Right lobe of liver (tissue), 6 donors: Measurements from ENCODE around the gene TMEM131L. TPM values are rescaled to one million over a fixed set of nuclear protein-coding genes. Genes with fewer than 3 reads are reported as not detected.

Experiments
- ATAC-seq, 4 donors: fragments of 200-7000 bp; cut with Tn5 transposase; one replicate each; pipeline ENCODE4 v1.9.1; 2020; ENCODE audit warnings: mild to moderate bottlenecking in 4 of 4, moderate library complexity in 4 of 4
- DNase-seq, 3 donors: peaks; one replicate each; pipeline ENCODE4 v3.0.0-alpha.2; 2020
- H3K27ac ChIP-seq, 3 donors: fragments of 200-600 bp; one replicate each; pipeline ENCODE4 v1.8.0; 2022
- H3K27me3 ChIP-seq, 2 donors: fragments of 200-600 bp; one replicate each; pipeline ENCODE4 v1.8.0; 2022
- H3K36me3 ChIP-seq, 4 donors: fragments of 200-600 bp; sonication (generic) in 1 of 4; one replicate each; pipeline versions ENCODE4 v1.5.1 to v1.8.0; 2017 to 2022; ENCODE audit warnings: control low read depth in 1 of 4
- H3K4me1 ChIP-seq, 4 donors: fragments of 200-600 bp; sonication (generic) in 1 of 4; one replicate each; pipeline versions ENCODE4 v1.5.1 to v1.8.0; 2017 to 2022; ENCODE audit warnings: control low read depth in 1 of 4
- H3K4me3 ChIP-seq, 3 donors: fragments of 200-600 bp; one replicate each; pipeline ENCODE4 v1.8.0; 2022
- H3K9me3 ChIP-seq, 4 donors: fragments of 200-600 bp; sonication (generic) in 1 of 4; one replicate each; pipeline versions ENCODE4 v1.5.1 to v1.8.0; 2017 to 2022; ENCODE audit warnings: control low read depth in 1 of 4
- CTCF ChIP-seq, 4 donors: fragments of 200-600 bp in 3 of 4; fragments of 450-650 bp in 1 of 4; IDR thresholded peaks; one replicate each; pipeline versions ENCODE4 v1.5.1 to v1.8.0; 2016 to 2022; ENCODE audit warnings: antibody characterized with exemption in 4 of 4, mild to moderate bottlenecking in 2 of 4
- POLR2A ChIP-seq: fragments of 450-650 bp; IDR thresholded peaks from one replicate; pipeline ENCODE4 v1.6.1; 2017; ENCODE audit warnings: antibody characterized with exemption, mild to moderate bottlenecking
- WGBS: methylation state at CpG from one replicate; pipeline ENCODE4 v1.1.6; 2018; ENCODE audit warnings: low coverage, low lambda C conversion rate; ENCODE audit not compliant: insufficient coverage; ENCODE audit errors: missing lambda C conversion rate; 5-methylcytosine and 5-hydroxymethylcytosine counted together
- intact Hi-C, 2 donors: fragments of 100-400 bp; cut with DNase I; formaldehyde crosslinking; loops; one replicate each; pipeline versions ENCODE4 v1.11.2 to v1.14.1; 2022
- total RNA-seq, 6 experiments: library from RNA; depleted of rRNA in 2 of 6; stranded (reverse); fragments of >200 nt in 2 of 6; fragmentation: NEBNext Ultra II Directional in 3 of 6; extraction: Animal tissue kit (Norgen Biotek cat#: 25700) in 3 of 6; gene quantifications; one replicate each; pipeline versions ENCODE4 v1.1.0 to v1.2.4, GENCODE V29; 2016 to 2023
- donor health status: DM: no; HTN: yes; CAD: no.
- donor health status: DM: no; HTN: no; CAD: no.
- donor health status: DM: no; HTN: no; CAD: no.
- donor health status: DM: no; HTN: yes; CAD: no.
- donor health status: DM: no; HTN: yes; CAD: no.

TMEM131L gene
- total RNA-seq, 6 experiments from 2014 or later, result 13.2 to 19.6 (median 14.8) TPM

- TF ChIP-seq CTCF (IDR thresholded peaks at IDR 0.05) (no peak), POLR2A (no peak)
- intact Hi-C loops, result no loop called here
- Histone ChIP-seq H3K4me1 (peaks cover 0 to 17% (median 4%) of the 10 kb centered on the region in 4 donors), H3K27me3 (no peaks in the 10 kb centered on the region), H3K36me3 (no peaks in the 10 kb centered on the region), H3K4me3 (no peak overlapping the region), H3K9me3 (no peaks in the 10 kb centered on the region), H3K27ac (peak overlapping the region; percentile 34 to 72 (median 41))
- ATAC-seq (peak in 3 of 4 donors; percentile 5 to 34 (median 33)), DNase-seq (no peak)
- WGBS, result 44% methylated on average over 5 of the region's 11 CpGs
Observed at GRCh38 chr4:153652051-153652784, 186.1 kb downstream of the TMEM131L start.

DNA sequence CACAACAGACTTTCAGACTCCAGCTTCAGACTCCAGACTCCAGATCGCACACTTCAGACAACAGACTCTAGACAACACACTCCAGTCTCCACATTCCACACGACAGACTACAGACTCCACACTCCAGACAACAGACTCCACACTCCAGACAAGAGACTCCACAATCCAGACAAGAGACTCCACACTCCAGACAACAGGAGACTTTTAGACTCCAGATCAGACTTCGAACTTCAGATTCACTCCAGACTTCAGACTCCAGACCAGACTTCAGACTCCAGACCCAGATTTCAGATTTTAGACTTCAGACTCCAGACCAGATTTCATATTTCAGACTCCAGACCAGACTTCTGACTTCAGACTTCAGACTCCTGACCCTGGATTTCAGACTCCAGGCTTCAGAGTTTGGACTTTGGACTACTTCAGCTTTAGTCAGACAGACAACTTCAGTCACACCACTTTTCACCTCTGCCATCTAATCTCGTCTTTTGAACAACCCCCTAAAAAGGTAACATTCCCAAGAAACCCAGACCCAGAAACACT is 188.9 kb downstream of the TMEM131L start:
- no peak overlapping the region for H3K4me3 ChIP-seq
- no peak for TF ChIP-seq POLR2A
- 33% methylated on average over 2 of the region's 4 CpGs for WGBS
- intact Hi-C loops, result no loop called here
- peak overlapping the region; percentile 41 to 56 (median 42) for H3K27ac ChIP-seq
- ATAC-seq (no peak), DNase-seq (no peak)
- H3K27me3 ChIP-seq, result no peaks in the 10 kb centered on the region
- no peaks in the 10 kb centered on the region for H3K9me3 ChIP-seq
- H3K36me3 ChIP-seq, result no peaks in the 10 kb centered on the region
- peaks cover 0 to 20% (median 4%) of the 10 kb centered on the region in 4 donors for H3K4me1 ChIP-seq

DNA sequence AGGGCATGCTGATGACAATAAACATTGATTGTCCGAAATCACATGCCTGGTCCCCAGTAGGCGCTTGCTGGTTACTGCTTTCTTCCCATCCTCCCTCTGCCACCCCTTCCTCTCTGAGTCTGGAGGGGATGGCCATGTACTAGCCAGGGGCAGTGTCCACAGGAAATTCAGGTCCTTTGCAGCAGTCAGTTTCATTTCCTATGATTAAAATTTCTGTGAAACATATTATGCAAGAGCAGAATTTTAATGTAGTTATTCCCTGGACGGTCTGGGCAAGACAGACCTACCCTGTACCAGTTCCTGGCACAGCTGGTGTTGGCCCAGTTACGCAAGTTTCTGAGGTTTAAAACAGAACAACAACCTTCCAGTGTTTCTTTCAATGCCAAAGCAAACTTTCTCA is 189.8 kb downstream of the TMEM131L start:
- Histone ChIP-seq H3K27me3 (no peaks in the 10 kb centered on the region), H3K4me3 (peak overlapping the region in 1 of 3 donors; percentile 19), H3K9me3 (no peaks in the 10 kb centered on the region), H3K27ac (peak overlapping the region; percentile 41 to 56 (median 42)), H3K4me1 (peaks cover 0 to 20% (median 4%) of the 10 kb centered on the region in 4 donors), H3K36me3 (no peaks in the 10 kb centered on the region)
- intact Hi-C loops, result no loop called here
- 24% methylated on average over 4 of the region's 4 CpGs for WGBS
- ATAC-seq (peak; percentile 79 to 92 (median 82)), DNase-seq (peak; percentile 62 to 77 (median 76))
- TF ChIP-seq CTCF (IDR thresholded peaks at IDR 0.05) (no peak), POLR2A (peak; percentile 42)

- DNase-seq (no peak), ATAC-seq (peak; percentile 51 to 83 (median 74))
- Histone ChIP-seq H3K36me3 (no peaks in the 10 kb centered on the region), H3K9me3 (no peaks in the 10 kb centered on the region), H3K27me3 (no peaks in the 10 kb centered on the region), H3K4me1 (peaks cover 0 to 18% (median 3%) of the 10 kb centered on the region in 4 donors), H3K4me3 (no peak overlapping the region), H3K27ac (peak overlapping the region in 2 of 3 donors; percentile 12 to 27)
- intact Hi-C loops, result no loop called here
- TF ChIP-seq CTCF (IDR thresholded peaks at IDR 0.05) (no peak), POLR2A (no peak)
- WGBS, result 19% methylated on average over 6 of the region's 6 CpGs
Observed at GRCh38 chr4:153661215-153661822, 195.2 kb downstream of the TMEM131L start.

DNA sequence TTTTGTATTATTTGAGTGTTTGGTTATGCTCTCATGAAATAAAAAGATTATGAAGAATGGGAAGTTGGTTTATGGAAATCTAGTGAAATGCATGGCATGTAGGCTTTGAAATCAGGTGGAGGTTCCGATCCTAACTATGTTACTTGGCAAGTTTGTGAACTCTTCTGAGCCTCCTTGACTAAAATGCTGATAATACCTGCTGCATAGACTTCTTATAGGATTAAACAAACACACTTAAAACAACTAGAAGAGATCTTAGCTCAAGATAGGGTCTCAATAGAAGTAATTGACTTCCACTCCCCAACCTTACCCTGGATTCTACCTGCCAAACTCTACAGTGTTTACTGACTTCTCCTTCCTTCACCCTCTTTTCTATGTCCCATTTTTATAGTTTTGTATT is 195.7 kb downstream of the TMEM131L start:
- H3K27ac ChIP-seq, result peak overlapping the region in 2 of 3 donors; percentile 12 to 25
- DNase-seq (no peak), ATAC-seq (no peak)
- no peaks in the 10 kb centered on the region for H3K36me3 ChIP-seq
- WGBS, result 71% methylated on average over 1 of the region's 1 CpG
- H3K9me3 ChIP-seq, result no peaks in the 10 kb centered on the region
- TF ChIP-seq CTCF (IDR thresholded peaks at IDR 0.05) (no peak), POLR2A (no peak)
- no peaks in the 10 kb centered on the region for H3K27me3 ChIP-seq
- H3K4me1 ChIP-seq, result peaks cover 0 to 18% (median 0%) of the 10 kb centered on the region in 4 donors
- intact Hi-C loops, result no loop called here
- no peak overlapping the region for H3K4me3 ChIP-seq
